ENCODE measurements around the gene MID2. TPM values are rescaled to one million over a fixed set of nuclear protein-coding genes. Genes with fewer than 3 reads are reported as not detected.
"Not testable (repeated sequence)": the region's sequence is repeated elsewhere in the genome, so short reads cannot be mapped to it uniquely, and the experiment has no call there.

MID2 gene
- total RNA-seq, 1 experiment from 2014 or later = 5.1 TPM

GRCh38 chrX:107810053-107810452, 15.6 kb upstream of the MID2 start:
- H3K27ac ChIP-seq (ENCODE audit: low read depth, low read length); H3K4me2 ChIP-seq (ENCODE audit: low read length); H3K36me3 ChIP-seq (ENCODE audit: control insufficient read depth in 1 of 2, insufficient read depth in 2 of 2, low read length in 2 of 2); H2AFZ ChIP-seq (ENCODE audit: low read depth, low read length, poor library complexity, severe bottlenecking); H3K79me2 ChIP-seq (ENCODE audit: insufficient read depth, low read length); CTCF ChIA-PET; BruUV-seq (replicated peaks); intact Hi-C loops (cut with micrococcal nuclease); H3K4me3 ChIP-seq (replicated peaks in 1 of 2; ENCODE audit: low read depth in 1 of 2, low read length in 2 of 2); H3K27me3 ChIP-seq (ENCODE audit: insufficient read depth, low read length); ATAC-seq; H3K9me2 ChIP-seq (ENCODE audit: insufficient read depth); H3K9me3 ChIP-seq (ENCODE audit: control insufficient read depth in 1 of 2, insufficient read depth in 1 of 2, low read depth in 1 of 2, low read length in 2 of 2); H3K9ac ChIP-seq (ENCODE audit: low read length); POLR2A ChIA-PET; H3K4me1 ChIP-seq (ENCODE audit: control insufficient read depth in 1 of 2, insufficient read depth in 2 of 2, low read length in 2 of 2); H4K20me1 ChIP-seq (ENCODE audit: insufficient read depth); RAD21 ChIA-PET (ENCODE audit: low non-redundant PET in 1 of 2, low total read pairs in 2 of 2, uncharacterized antibody in 2 of 2, unreplicated experiment in 2 of 2); DNase-seq (ENCODE audit: low read depth, low spot score): not testable (repeated sequence)

DNA sequence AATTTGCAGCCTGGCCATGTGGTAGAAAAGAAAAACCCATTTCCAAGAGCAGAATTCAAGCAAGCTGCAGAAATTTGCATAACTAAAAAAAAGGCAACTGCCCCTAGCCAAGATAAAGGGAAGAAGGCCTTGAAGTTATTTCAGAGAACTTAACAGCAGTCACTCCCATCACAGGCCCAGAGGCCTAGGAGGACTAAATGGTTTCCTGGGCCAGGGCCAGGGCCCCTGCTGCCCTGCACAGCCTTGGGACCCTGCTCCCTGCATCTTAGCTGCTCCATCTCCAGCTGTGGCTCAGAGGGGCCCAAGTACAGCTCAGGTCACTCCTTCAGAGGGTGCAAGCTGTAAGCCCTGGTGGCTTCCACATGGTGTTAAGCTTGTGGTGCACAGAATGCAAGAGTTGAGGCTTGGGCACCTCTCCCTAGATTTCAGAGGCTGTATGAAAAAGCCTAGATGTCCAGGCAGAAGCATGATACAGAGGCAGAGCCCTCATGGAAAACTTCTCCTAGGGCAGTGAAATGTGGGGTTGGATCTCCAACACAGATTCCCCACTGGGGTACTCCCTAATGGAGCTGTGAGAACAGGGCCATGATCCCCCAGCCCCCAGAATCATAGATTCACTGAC, 6.7 kb upstream of the MID2 start:
- H3K9me3 ChIP-seq (ENCODE audit: control insufficient read depth in 1 of 2, insufficient read depth in 1 of 2, low read depth in 1 of 2, low read length in 2 of 2) = no peaks in the 10 kb centered on the region
- H3K4me3 ChIP-seq (replicated peaks in 1 of 2; ENCODE audit: low read depth in 1 of 2, low read length in 2 of 2) = no peak overlapping the region
- H3K27me3 ChIP-seq (ENCODE audit: insufficient read depth, low read length) = no peaks in the 10 kb centered on the region
- no peaks in the 10 kb centered on the region for H3K36me3 ChIP-seq (ENCODE audit: control insufficient read depth in 1 of 2, insufficient read depth in 2 of 2, low read length in 2 of 2)
- no peak overlapping the region for H2AFZ ChIP-seq (ENCODE audit: low read depth, low read length, poor library complexity, severe bottlenecking)
- H3K9ac ChIP-seq (ENCODE audit: low read length) = no peak overlapping the region
- TF ChIP-seq ZBTB33 (IDR thresholded peaks at IDR 0.05; ENCODE audit: extremely low read depth, insufficient replicate concordance, low read length) = no peak
- no peak for TF ChIP-seq JUND (IDR thresholded peaks at IDR 0.05)
- TF ChIP-seq EZH2 (IDR thresholded peaks at IDR 0.05) = no peak
- TF ChIP-seq, protein P1, sequence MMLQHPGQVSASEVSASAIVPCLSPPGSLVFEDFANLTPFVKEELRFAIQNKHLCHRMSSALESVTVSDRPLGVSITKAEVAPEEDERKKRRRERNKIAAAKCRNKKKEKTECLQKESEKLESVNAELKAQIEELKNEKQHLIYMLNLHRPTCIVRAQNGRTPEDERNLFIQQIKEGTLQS (IDR thresholded peaks at IDR 0.05) = no peak
- TF ChIP-seq ZNF274 (IDR thresholded peaks at IDR 0.05; ENCODE audit: low read depth, low read length) = no peak
- TF ChIP-seq FOSL1 (IDR thresholded peaks at IDR 0.05; ENCODE audit: low read depth) = no peak
- no peak for TF ChIP-seq CBX3 (IDR thresholded peaks at IDR 0.05; ENCODE audit: low read depth)
- TF ChIP-seq, protein P2, sequence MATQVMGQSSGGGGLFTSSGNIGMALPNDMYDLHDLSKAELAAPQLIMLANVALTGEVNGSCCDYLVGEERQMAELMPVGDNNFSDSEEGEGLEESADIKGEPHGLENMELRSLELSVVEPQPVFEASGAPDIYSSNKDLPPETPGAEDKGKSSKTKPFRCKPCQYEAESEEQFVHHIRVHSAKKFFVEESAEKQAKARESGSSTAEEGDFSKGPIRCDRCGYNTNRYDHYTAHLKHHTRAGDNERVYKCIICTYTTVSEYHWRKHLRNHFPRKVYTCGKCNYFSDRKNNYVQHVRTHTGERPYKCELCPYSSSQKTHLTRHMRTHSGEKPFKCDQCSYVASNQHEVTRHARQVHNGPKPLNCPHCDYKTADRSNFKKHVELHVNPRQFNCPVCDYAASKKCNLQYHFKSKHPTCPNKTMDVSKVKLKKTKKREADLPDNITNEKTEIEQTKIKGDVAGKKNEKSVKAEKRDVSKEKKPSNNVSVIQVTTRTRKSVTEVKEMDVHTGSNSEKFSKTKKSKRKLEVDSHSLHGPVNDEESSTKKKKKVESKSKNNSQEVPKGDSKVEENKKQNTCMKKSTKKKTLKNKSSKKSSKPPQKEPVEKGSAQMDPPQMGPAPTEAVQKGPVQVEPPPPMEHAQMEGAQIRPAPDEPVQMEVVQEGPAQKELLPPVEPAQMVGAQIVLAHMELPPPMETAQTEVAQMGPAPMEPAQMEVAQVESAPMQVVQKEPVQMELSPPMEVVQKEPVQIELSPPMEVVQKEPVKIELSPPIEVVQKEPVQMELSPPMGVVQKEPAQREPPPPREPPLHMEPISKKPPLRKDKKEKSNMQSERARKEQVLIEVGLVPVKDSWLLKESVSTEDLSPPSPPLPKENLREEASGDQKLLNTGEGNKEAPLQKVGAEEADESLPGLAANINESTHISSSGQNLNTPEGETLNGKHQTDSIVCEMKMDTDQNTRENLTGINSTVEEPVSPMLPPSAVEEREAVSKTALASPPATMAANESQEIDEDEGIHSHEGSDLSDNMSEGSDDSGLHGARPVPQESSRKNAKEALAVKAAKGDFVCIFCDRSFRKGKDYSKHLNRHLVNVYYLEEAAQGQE (IDR thresholded peaks at IDR 0.05; ENCODE audit: low read depth) = no peak
- no peak for TF ChIP-seq RAD21 (IDR thresholded peaks at IDR 0.05; ENCODE audit: low read depth)
- no peak for TF ChIP-seq MAX (IDR thresholded peaks at IDR 0.05)
- TF ChIP-seq CEBPB (IDR thresholded peaks at IDR 0.05; ENCODE audit: low read depth) = no peak
- no peak for TF ChIP-seq ELF1 (IDR thresholded peaks at IDR 0.05; ENCODE audit: borderline replicate concordance, low read depth)
- TF ChIP-seq YY1 (IDR thresholded peaks at IDR 0.05; ENCODE audit: extremely low read depth, insufficient replicate concordance, low read depth, low read length) = no peak
- TF ChIP-seq ZFX (IDR thresholded peaks at IDR 0.05) = no peak
- ChIA-PET CTCF (no interaction called here), POLR2A (no interaction called here), RAD21 (ENCODE audit: low non-redundant PET in 1 of 2, low total read pairs in 2 of 2, uncharacterized antibody in 2 of 2, unreplicated experiment in 2 of 2) (no interaction called here)
- no peak overlapping the region for H3K4me2 ChIP-seq (ENCODE audit: low read length)
- intact Hi-C loops (cut with micrococcal nuclease) = no loop called here
- no peaks in the 10 kb centered on the region for H4K20me1 ChIP-seq (ENCODE audit: insufficient read depth)
- BruUV-seq (replicated peaks) = no TSS peak
- H3K4me1 ChIP-seq (ENCODE audit: control insufficient read depth in 1 of 2, insufficient read depth in 2 of 2, low read length in 2 of 2) = no peaks in the 10 kb centered on the region
- ATAC-seq = no peak
- H3K79me2 ChIP-seq (ENCODE audit: insufficient read depth, low read length) = no peaks in the 10 kb centered on the region
- no peak overlapping the region for H3K27ac ChIP-seq (ENCODE audit: low read depth, low read length)
- no peaks in the 10 kb centered on the region for H3K9me2 ChIP-seq (ENCODE audit: insufficient read depth)
- no peak for DNase-seq (ENCODE audit: low read depth, low spot score)

Data from HCT116 (cell line).